SH-SY5Y (cell line): ENCODE results near the gene SNRNP35.

Experiments
- GATA2 ChIP-seq: IDR thresholded peaks from 2 replicates; pipeline ENCODE4 v1.6.1; 2011; ENCODE audit warnings: mild to moderate bottlenecking, low read depth, low read length
- GATA3 ChIP-seq: IDR thresholded peaks from 2 replicates; pipeline ENCODE4 v1.6.1; 2011; ENCODE audit warnings: low read depth, mild to moderate bottlenecking, low read length, moderate library complexity

DNA sequence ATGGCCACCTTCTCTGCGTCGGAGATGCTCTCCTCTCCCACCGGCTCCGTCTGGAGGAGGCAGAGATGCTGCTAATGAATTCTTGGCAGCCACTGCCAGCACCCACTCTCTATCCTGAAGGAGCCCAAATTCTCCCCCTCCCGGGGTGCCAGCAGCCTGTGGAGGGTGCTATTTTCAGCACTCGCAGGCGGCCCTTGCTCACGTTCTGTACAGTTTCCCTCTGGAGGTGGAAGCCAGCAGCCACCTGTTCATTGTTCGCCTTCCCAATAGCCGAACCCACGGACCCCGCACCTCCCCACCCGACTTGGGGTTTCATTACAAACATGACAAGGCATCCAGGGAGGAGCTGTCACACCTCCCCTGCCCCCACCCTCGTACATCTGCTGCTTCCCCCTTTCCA, 27.8 kb downstream of the SNRNP35 start:
- no peak for TF ChIP-seq GATA2
- TF ChIP-seq GATA3 = no peak
